Uterus (tissue), 4 donors: ENCODE results near the gene CCNB2. TPM values are rescaled to one million over a fixed set of nuclear protein-coding genes. Genes with fewer than 3 reads are reported as not detected.
A peak's percentile ranks its signal among the peaks of the same experiment; 100 is the strongest.

ENCODE experiments used
- microRNA counts, 2 donors: library from miRNA; unstranded; fragments of <30 nt; microRNA quantifications; one replicate each; lab custom pipeline; 2016 to 2017
- microRNA-seq: library from miRNA; unstranded; fragments of <30 nt; microRNA quantifications from one replicate; pipeline ENCODE4, GENCODE V29; 2016; ENCODE audit warnings: borderline microRNAs expressed, borderline replicate concordance
- small RNA-seq: library from RNA; depleted of rRNA; stranded (forward); fragments of <200 nt; gene quantifications from one replicate; pipeline ENCODE3, GENCODE V24; 2016
- total RNA-seq, 4 donors: library from RNA; depleted of rRNA in 3 of 4; stranded (reverse); fragments of >200 nt in 3 of 4; gene quantifications; one replicate each; pipeline versions ENCODE4 v1.1.0 to v1.2.4, GENCODE V29; 2014 to 2023
- donor health status: DM: yes; HTN: yes; CAD: no.

The CCNB2 gene
- total RNA-seq, 4 donors from 2014 or later: 1.5 to 21.8 TPM; not detected in 2

MicroRNA genes within 50 kb of the gene (microRNA counts, 767-probe panel; counts per million panel counts)
- 0 counts per million in 2 donors for microRNA hsa-miR-2116-5p (lab: Ali Mortazavi, UCI)

Small RNA genes within 50 kb of the gene (microRNA-seq; reads per million reads assigned to microRNA genes)
- gene MIR2116: 5.4 reads per million, percentile 5 among the genes with 10 or more reads in this experiment

Small RNA genes within 50 kb of the gene (small RNA-seq; reads per million reads assigned to genes)
- gene MIR2116: not detected

Other genes with a start within 250 kb of the CCNB2 start
- gene SLTM, start 171.5 kb upstream of the CCNB2 start, total RNA-seq: 100 to 1,000 TPM in 3 of 4 donors, 10 to 100 TPM in 1; 26.4 to 140 (median 126) TPM
- 10 to 100 TPM; 25.9 to 43.9 (median 30.5) TPM for gene RNF111, start 117.5 kb upstream of the CCNB2 start, total RNA-seq
- gene LDHAL6B, start 101.7 kb downstream of the CCNB2 start, total RNA-seq: not detected